ENCODE results near the gene RAD23A.

- TF ChIP-seq CTCF (IDR thresholded peaks at IDR 0.05; ENCODE audit: insufficient read depth, low read depth, low read length) (no peak), EZH2 (IDR thresholded peaks at IDR 0.05; ENCODE audit: insufficient read depth, low read length) (no peak)
Observed at GRCh38 chr19:12952488-12953137, 7.0 kb downstream of the RAD23A start.

Data from astrocyte (in vitro differentiated cells and primary cell).